Stimulated activated CD8-positive, alpha-beta memory T cell treated with anti-CD3 and anti-CD28 coated beads, Interleukin-7, amount 100 ng/mL, for 24 hours (primary cell): ENCODE results near the gene ATP2C1.
"Not testable (repeated sequence)": the region's sequence is repeated elsewhere in the genome, so short reads cannot be mapped to it uniquely, and the experiment has no call there.

Experiments used
- DNase-seq: peaks from one replicate; pipeline ENCODE4 v3.0.0-alpha.2; 2020; ENCODE audit warnings: low read depth

The ATP2C1 gene

DNA sequence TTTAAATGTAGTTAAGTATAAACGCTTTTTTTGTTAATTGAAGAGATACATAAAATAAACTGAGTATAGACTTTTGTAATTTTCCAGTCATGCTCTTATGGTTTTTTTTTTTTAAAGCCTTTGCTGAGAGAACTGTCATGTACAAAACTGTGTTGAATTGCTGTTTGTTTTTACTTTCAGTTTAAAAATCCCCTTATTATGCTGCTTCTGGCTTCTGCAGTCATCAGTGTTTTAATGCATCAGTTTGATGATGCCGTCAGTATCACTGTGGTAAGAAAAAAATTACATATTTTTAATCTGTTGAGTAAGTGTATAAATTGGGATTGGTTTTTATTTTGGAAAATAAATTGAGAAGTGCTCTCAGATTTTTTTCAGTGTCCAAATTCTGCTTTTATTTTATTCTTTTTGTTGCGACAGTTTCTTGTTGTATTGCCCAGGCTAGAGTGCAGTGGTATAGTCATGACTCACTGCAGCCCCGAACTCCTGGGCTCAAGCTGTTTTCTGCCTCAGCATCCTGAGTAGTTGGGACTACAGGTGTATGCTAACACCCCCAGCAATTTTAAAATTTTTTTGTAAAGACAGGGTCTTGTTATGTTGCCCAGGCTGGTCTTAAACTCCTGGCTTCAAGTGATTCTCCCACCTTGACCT, 40.7 kb downstream of the ATP2C1 start:
- DNase-seq: no peak

DNA sequence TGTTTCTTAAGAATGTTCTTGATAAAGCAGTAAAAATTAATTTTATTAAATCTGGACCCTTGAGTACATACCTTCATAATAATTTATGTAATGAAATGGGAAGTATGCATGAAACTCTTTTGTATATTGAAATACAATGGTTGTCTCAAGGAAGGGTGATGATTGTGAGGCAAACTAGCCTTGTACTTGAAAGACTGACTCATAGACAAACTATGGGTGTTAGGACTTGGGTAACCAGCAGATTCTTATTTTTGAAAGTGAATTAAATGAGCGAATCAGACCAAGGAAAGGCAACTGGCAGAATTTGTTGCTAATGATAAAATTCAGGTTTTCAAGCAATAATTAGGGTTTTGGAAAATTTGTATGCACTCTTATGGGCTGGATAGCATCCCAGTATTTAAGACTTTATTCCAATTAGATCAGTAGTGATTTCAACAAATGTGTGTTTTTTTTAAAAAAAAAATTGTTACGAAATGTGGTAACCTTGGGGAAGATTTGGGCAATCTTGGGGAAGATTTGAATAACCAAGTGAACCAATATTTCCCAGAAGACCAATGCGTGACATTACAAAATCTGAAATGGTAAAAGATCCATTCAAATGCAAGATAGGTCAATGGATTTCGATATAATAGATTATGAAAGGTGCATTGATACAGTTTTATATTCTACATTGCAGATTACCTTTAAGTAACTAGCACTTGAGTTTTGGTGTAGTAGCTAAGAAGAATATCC, 42.0 kb downstream of the ATP2C1 start:
- DNase-seq: no peak

DNA sequence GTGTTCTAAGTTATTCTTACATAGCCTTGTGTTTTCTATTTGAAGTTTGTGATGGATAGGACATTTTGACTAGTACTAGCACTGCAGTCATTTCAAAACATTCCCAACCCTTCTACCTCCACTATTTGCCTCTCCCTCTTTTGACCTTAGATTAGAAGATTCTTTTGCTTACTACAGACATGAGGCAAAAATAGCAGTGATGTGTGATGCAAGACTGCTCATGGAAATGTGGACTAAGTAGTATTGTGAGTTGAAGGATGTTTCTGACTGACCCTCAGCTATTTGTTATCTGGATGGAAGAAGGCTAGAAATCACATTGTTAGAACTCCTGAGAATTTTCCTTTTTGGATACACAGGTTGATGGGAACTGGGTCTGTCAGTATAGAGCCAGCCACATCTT, 45.9 kb downstream of the ATP2C1 start:
- DNase-seq: no peak

GRCh38 chr3:130941793-130942192, 47.9 kb downstream of the ATP2C1 start:
- no peak for DNase-seq

DNA sequence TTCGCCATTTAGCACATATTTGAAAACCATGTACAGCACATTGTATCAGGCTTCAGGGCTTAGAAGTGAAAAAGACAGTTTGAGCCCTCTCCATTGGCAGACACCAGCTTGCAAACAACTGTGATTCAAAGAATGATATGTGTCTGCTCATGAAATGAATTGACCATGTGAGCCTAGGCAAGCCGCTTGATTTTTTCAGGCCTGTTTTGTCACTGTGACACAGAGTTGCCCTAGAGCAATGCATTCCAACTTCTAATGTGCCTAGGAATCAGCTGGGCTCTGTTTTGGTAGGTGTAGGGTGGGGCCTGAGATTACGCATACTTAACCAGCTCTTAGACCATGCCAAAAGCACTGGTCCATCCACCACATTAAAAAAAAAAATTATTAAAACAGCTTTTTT, 53.0 kb downstream of the ATP2C1 start:
- no peak for DNase-seq

DNA sequence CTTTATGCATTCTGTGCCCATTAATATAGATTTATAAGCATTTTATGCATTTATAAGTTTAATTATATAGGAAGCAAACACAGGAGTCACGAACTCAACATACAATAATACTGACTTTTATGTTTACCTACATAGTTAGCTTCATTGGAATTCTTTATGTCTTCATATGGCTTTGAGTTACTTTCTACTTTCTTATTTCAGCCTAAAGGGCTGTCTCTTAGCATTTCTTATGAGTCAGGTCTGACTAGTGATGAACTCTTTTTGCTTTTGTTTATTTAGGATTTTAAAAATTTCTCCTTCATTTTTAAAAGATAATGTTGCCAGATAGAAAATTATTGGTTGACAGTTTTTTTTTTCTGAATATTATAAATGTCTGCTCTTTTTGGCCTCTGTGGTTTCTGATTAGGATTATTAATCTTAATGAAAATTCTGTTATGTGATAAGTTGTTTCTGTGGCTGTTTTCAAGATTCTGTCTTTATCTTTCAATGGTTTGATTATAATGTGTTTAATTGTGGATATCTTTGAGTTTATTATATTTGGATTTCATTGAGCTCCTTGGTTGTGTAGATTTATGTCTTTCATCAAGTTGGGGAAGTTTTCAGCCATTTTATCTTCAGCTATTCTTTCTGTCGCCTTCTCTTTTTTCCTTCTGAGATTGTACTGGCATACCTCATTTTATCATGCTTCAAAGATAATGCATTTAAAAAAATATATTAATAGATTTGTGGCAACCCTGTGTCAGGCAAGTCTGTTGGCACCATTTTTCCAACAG, 54.3 kb downstream of the ATP2C1 start:
- DNase-seq: no peak

DNA sequence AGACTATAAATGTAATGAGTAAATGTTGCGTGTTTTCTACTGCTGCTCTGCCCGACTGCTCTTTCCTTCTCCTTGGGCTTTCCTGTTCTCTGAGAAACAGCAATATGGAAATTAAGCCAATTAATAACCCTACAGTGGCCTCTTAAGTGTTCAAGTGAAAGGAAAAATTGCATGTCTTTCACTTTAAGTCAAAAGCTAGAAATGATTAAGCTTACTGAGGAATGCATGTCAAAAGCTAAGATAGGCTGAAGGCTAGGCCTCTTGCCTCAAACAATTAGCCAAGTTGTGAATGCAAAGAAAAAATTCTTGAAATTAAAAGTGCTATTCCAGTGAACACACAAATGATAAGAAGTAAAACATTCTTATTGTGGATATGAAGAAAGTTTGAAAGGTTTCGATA, 55.0 kb downstream of the ATP2C1 start:
- DNase-seq: no peak

GRCh38 chr3:130950124-130950523, 56.2 kb downstream of the ATP2C1 start:
- no peak for DNase-seq

GRCh38 chr3:130950641-130951040, 56.8 kb downstream of the ATP2C1 start:
- no peak for DNase-seq

- no peak for DNase-seq
Observed at GRCh38 chr3:130955481-130955880, 61.6 kb downstream of the ATP2C1 start.

GRCh38 chr3:130956281-130956680, 62.4 kb downstream of the ATP2C1 start:
- DNase-seq: no peak

DNA sequence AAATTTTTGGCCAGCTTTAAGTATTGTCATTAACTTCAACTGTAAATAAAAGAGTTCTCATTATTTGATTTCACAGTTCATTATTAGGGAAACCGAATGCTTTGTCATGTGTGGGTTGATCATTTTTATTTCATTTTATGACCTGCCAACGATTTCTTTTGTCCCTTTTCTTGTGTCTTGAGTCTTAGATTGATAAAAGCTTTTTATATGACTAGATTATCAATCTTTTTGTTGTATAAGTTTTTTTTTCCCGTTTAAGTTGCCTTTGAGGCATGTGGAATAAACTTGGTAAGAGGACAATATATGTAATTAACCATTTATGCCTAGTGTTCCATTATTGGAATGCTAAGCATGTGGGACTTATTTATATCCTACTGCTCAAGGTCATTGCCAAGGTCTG, 62.8 kb downstream of the ATP2C1 start:
- DNase-seq: no peak

DNA sequence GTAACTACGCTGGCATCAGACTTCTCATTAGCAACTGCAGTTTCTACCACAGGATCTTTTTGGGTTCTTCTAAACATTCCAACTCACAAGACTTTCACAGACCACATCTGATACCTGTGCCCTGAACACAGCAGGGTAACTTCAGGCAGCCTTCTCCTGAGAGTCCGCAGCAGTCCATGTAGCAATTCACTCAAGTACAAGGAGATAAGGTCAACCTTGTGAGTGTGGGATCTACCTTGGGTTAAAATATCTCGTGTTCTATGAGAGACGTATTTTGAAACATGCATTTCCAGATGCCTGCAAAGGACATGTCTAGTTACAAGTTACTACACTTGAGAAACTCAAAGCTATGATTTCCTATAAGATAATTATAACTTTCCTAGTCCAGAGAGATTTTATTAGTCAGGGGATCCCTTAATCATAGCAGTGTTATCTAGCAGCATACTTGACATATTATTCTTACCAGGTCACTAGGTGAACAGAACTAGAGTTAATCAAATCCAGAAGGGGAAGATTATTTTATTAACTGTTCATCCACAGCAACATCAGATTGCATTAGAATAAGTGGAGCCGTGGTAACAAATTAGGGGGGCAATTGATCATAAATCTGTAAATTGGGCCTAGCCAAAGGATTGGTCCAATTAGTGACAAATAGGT, 66.4 kb downstream of the ATP2C1 start:
- no peak for DNase-seq

- DNase-seq: no peak
Observed at GRCh38 chr3:130961458-130961857, 67.6 kb downstream of the ATP2C1 start.

DNA sequence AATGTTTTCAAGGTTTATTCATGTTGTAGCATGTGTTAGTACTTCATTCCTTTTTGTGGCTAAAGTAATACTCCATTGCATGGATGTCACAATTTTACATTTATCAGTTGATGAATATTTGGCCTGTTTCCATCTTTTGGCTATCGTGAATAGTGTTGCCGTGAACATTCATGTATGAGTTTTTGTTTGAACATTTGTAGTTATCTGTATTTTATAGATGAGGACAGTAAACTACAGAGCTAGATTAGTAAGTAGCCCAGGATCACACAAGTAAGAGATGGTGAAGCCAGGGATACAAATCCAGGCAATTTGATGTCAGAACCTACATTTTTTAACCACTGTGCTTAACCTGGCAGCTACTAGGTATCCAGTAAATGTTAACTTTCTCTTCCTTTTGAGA, 69.6 kb downstream of the ATP2C1 start:
- no peak for DNase-seq

DNA sequence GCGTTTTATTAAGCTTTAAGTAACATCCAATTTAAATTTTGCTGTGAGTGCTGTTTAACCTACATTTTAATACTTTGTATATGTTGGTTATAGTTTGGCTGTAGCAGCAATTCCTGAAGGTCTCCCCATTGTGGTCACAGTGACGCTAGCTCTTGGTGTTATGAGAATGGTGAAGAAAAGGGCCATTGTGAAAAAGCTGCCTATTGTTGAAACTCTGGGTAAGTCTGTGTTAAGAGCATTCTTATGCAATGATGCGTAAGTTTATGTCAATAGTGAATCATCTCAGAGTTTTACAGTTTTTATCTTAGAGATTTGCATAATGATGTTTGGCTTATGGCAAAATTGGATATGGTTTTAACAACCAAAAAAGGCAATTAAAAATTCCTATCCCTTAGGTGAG, 70.0 kb downstream of the ATP2C1 start:
- no peak for DNase-seq

- no peak for DNase-seq
Observed at GRCh38 chr3:130967281-130967680, 73.4 kb downstream of the ATP2C1 start.

DNA sequence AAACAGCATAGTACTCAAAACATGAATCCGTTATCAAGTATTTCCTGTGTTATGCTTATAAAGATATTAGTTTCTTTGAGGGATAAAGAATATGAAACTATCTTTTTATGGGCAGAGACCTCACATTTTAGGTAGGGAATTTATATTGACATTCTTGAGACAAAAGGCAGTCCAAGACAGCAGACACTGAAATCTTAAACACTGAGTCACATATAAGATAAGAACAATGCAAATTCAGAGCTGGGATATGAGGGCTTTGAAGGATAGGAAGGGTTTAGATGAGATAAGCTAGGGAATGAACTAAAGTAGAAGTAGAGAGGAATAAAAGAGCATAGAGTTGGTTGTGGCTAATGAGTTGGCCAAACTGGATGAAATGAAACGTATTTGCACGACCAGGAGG, 74.3 kb downstream of the ATP2C1 start:
- no peak for DNase-seq

- DNase-seq: no peak
Observed at GRCh38 chr3:130969621-130970020, 75.7 kb downstream of the ATP2C1 start.

DNA sequence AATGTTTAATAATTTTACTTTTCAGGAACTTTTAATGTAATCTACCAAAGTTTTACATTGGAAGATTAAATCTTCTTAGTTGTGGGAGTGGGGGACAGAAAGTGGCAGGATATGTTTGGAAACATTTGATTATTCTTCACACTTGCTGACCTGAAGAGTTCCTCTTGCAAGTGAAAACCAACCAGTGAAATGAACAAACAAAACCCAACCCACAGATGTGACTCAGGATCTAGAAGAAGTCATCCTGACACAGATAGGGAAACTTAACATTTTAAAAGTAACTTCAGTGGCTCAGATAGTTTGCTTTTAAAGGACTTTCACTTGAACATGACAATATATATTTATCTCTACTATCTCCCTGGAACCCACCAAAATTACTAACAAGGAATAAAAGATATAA, 77.3 kb downstream of the ATP2C1 start:
- DNase-seq: no peak

DNA sequence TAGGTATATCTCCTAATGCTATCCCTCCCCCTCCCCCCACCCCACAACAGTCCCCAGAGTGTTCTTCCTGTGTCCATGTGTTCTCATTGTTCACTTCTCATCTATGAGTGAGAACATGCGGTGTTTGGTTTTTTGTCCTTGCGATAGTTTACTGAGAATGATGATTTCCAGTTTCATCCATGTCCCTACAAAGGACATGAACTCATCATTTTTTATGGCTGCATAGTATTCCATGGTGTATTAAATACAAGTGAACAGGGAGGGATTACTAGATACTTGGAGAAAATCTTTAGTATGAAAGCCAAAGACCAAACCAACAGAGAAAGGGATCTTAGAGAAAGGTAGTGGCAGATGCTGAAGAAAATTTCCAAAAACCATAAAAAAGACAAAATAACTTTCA, 78.7 kb downstream of the ATP2C1 start:
- not testable (repeated sequence) for DNase-seq

GRCh38 chr3:130973406-130973805, 79.5 kb downstream of the ATP2C1 start:
- DNase-seq: no peak

- DNase-seq: no peak
Observed at GRCh38 chr3:130974201-130974600, 80.3 kb downstream of the ATP2C1 start.
